ENCODE measurements around the gene TRMT61A. TPM values are rescaled to one million over a fixed set of nuclear protein-coding genes. Genes with fewer than 3 reads are reported as not detected.
A peak's percentile ranks its signal among the peaks of the same experiment; 100 is the strongest.

The TRMT61A gene
- total RNA-seq, 4 donors from 2014 or later: 14.9 to 24.4 (median 21.3) TPM

DNA sequence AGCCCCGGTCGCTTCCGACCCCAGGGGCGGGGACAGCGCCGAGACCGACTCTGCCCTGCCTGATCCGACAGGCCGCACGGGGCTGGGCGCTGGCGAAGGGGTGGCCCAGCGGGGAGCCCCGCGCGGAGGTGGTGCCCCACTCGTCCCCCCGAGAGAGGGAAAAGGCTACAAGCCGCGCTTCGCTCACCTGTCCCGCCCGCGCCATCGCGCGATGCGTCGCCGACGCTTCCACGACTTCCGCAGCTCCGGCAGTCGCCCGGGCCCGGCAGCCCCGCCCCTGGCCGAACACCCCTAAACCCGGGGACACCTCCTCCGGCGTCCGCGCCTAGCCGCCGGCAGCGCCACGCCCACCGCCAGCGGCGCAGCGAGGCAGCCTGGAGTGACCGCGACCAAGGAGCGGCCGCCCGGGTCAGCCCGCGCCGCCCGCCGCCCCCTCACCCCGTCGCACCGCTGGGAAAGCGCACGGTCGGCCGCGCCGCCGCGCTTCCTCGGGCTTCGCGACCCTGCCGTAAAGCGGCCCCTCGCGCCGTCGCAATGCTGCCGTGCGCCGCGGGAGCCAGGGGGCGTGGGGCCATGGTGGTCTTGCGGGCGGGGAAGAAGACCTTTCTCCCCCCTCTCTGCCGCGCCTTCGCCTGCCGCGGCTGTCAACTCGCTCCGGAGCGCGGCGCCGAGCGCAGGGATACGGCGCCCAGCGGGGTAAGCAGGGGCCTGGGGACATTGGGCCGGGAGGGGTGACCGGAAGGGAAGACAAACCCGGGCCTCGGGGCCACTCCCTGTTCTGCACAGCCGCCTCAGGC is 33.6 kb downstream of the TRMT61A start, which contains the start of the genes BAG5 and COA8:
Gene BAG5, minus strand, starts transcription at position 229 of the 797 bp plus-strand sequence. CDS start 1,493 bp downstream, outside the sequence.
Gene COA8, plus strand, starts transcription at position 532 of the 797 bp plus-strand sequence. Its CDS starts 42 bp downstream, at position 574.
- Histone ChIP-seq H3K4me3 (replicated peaks in 1 of 3) (peak within 1 kb of the TSS; percentile 90 to 98 (median 98)), H3K9me3 (no peaks in the 10 kb centered on the region), H3K27ac (peak within 1 kb of the TSS; percentile 82 to 93 (median 88)), H3K4me1 (peaks cover 35 to 69% of the 10 kb centered on the region in 2 donors), H3K27me3 (no peaks in the 10 kb centered on the region), H3K36me3 (peaks cover 9 to 11% of the 10 kb centered on the region in 2 donors)
- WGBS, 2 donors: 0% methylated on average over 5 to 17 of the region's 109 CpGs
- DNase-seq: peak; percentile 87 to 89
- intact Hi-C loops (cut with DNase I): loop anchor here (10.0 kb wide), 1 partner anchor 152 kb away; the partner anchor contains the start of genes XRCC3 and ZFYVE21
- peak; percentile 71 to 74 for TF ChIP-seq POLR2A (IDR thresholded peaks at IDR 0.05)
- TF ChIP-seq, protein P1, sequence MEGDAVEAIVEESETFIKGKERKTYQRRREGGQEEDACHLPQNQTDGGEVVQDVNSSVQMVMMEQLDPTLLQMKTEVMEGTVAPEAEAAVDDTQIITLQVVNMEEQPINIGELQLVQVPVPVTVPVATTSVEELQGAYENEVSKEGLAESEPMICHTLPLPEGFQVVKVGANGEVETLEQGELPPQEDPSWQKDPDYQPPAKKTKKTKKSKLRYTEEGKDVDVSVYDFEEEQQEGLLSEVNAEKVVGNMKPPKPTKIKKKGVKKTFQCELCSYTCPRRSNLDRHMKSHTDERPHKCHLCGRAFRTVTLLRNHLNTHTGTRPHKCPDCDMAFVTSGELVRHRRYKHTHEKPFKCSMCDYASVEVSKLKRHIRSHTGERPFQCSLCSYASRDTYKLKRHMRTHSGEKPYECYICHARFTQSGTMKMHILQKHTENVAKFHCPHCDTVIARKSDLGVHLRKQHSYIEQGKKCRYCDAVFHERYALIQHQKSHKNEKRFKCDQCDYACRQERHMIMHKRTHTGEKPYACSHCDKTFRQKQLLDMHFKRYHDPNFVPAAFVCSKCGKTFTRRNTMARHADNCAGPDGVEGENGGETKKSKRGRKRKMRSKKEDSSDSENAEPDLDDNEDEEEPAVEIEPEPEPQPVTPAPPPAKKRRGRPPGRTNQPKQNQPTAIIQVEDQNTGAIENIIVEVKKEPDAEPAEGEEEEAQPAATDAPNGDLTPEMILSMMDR (IDR thresholded peaks at IDR 0.05): peak in 2 of 6 experiments; percentile 9 to 22

DNA sequence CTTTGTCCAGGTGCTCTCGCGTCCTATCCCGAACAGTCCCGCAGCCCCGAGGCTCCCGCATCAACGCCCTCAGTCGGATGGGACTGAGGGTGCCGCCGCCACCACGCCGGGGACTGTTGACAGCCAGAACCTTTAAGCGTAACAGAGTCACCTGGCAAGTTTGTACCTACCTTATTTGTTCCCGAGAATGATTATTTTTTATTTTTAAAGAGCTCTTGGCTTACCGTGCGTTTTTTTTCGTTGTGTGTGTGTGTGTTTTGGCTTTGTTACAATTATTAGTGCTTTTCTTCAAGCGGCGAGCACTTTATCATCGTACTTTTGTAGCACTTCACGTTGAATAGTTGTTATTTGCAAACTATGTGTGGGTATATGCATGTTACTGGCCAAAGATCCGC is 34.2 kb downstream of the TRMT61A start:
- 0 to 2% methylated on average over 18 to 22 of the region's 22 CpGs for WGBS, 2 donors

DNA sequence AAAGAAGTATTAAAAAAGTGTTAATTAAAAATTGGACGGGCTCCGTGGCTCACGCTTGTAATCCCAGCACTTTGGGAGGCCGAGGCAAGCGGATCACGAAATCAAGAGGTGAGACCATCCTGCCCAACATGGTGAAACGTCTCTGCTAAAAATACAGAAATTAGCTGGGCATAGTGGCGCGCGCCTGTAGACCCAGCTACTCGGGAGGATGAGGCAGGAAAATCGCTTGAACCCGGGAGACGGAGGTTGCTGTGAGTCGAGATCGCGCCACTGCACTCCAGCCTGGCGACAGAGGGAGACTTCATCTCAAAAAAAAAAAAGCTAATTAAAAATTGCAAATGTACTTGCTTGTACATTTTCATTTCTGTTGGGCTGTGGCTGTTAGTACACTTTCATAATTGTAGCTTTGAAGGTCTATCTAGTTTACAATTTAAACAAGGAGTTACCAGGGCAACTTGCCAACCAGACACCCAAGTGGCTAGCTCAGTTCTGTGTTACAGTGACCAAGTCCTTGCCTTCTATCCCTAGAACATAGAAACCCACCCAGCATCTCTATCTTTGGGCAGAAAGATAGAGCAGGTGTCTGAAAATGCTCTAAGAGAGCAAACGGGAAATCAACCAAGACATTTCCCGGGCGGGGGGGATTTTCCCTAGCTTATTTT is 35.0 kb downstream of the TRMT61A start:
- Histone ChIP-seq H3K27ac (peak overlapping the region; percentile 82 to 93 (median 88)), H3K4me3 (replicated peaks in 1 of 3) (peak overlapping the region in 2 of 3 donors; percentile 90 to 98), H3K4me1 (peaks cover 24 to 57% of the 10 kb centered on the region in 2 donors), H3K9me3 (no peaks in the 10 kb centered on the region), H3K36me3 (peaks cover 6 to 11% of the 10 kb centered on the region in 2 donors), H3K27me3 (no peaks in the 10 kb centered on the region)
- intact Hi-C loops (cut with DNase I): loop anchor here (10.0 kb wide), 1 partner anchor 151 kb away; the partner anchor contains the start of genes XRCC3 and ZFYVE21
- no peak for TF ChIP-seq POLR2A (IDR thresholded peaks at IDR 0.05)
- TF ChIP-seq, protein P1 (IDR thresholded peaks at IDR 0.05): no peak
- no peak for DNase-seq
- 58 to 62% methylated on average over 21 of the region's 21 CpGs for WGBS, 2 donors

More for the DNA sequence above, 34.2 kb downstream of the TRMT61A start:
- Histone ChIP-seq H3K27ac (peak overlapping the region; percentile 82 to 93 (median 88)), H3K4me3 (replicated peaks in 1 of 3) (peak overlapping the region; percentile 90 to 98 (median 98)), H3K36me3 (peaks cover 8 to 11% of the 10 kb centered on the region in 2 donors), H3K9me3 (no peaks in the 10 kb centered on the region), H3K4me1 (peaks cover 31 to 63% of the 10 kb centered on the region in 2 donors), H3K27me3 (no peaks in the 10 kb centered on the region)
- TF ChIP-seq, protein P1 (IDR thresholded peaks at IDR 0.05): no peak
- no peak for TF ChIP-seq POLR2A (IDR thresholded peaks at IDR 0.05)
- intact Hi-C loops (cut with DNase I): loop anchor here (10.0 kb wide), 1 partner anchor 152 kb away; the partner anchor contains the start of genes XRCC3 and ZFYVE21
- no peak for DNase-seq

DNA sequence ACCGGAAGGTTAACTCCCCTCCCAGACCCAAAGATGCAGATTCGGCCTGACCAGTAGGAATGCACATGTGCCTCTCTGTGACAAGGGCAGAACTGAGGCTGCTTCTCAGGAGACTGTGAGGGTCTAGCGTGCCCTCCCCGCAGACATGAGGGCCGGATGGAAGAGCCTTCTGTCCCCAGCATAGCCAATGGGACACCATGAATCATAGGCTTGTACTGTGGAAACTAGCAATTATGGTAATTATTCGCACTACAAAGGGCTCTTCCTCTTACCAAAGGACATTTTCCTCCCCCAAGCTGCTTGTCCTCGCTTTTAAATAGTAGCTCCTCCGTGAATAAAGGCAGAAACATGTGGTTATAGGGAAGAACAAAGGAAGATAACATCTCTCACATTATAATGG is 40.0 kb downstream of the TRMT61A start:
- Histone ChIP-seq H3K4me3 (replicated peaks in 1 of 3) (no peak overlapping the region), H3K27me3 (no peaks in the 10 kb centered on the region), H3K27ac (no peak overlapping the region), H3K9me3 (no peaks in the 10 kb centered on the region), H3K36me3 (no peaks in the 10 kb centered on the region), H3K4me1 (peaks cover 11 to 60% of the 10 kb centered on the region in 2 donors)
- TF ChIP-seq POLR2A (IDR thresholded peaks at IDR 0.05): no peak
- TF ChIP-seq, protein P1 (IDR thresholded peaks at IDR 0.05): no peak
- 75 to 79% methylated on average over 6 to 8 of the region's 8 CpGs for WGBS, 2 donors
- intact Hi-C loops (cut with DNase I): loop anchor here (10.0 kb wide), 1 partner anchor 146 kb away; the partner anchor contains the start of genes XRCC3 and ZFYVE21
- no peak for DNase-seq

Measured in thyroid gland (tissue), 4 donors.